ENCODE results near the gene NPC1L1. TPM values are rescaled to one million over a fixed set of nuclear protein-coding genes. Genes with fewer than 3 reads are reported as not detected.
"Not testable (repeated sequence)": the region's sequence is repeated elsewhere in the genome, so short reads cannot be mapped to it uniquely, and the experiment has no call there.

Gene NPC1L1
- total RNA-seq, 1 donor from 2014 or later = 0.10 TPM

DNA sequence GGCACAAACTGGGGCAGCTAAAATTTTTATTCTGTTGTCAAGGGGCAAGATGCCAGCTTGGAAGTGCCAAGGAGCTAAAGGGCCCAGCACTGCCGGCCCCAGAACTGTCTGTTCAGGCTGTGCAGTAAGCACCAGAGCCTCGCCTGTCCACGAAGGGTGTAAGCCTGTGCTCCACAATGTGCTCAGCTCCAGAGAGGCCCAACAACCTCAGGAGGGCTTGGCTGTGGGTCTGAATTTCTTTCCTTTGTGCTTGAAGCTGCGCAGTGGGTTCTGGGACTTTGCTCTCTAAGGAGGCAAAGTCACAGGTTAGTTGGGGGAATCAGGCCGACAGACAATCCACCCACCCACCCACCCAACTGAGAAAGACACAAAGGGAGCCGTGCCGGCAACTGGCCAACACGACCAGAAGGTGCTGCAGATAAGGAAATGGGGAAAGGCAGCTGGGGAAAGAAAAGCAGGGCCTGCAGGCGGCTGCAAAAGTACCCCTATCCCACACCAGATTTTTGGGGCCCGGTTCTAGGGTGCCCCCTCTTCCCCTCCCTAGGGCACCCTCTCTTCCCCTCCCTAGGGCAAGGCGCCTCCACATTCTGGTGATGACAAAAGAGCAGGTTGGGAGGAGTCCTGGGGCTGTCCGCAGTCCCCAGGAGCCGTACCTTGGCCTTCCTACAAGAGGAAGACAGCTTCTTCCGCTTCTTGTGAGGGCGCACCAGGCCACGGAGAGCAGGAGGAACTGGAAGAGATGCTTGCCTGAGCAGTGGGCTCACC lies 24.8 kb upstream of the NPC1L1 start:
- no peak for DNase-seq (ENCODE audit: low spot score)

GRCh38 chr7:44565097-44565794 lies 24.1 kb upstream of the NPC1L1 start:
- DNase-seq (ENCODE audit: low spot score) = peak; percentile 74

DNA sequence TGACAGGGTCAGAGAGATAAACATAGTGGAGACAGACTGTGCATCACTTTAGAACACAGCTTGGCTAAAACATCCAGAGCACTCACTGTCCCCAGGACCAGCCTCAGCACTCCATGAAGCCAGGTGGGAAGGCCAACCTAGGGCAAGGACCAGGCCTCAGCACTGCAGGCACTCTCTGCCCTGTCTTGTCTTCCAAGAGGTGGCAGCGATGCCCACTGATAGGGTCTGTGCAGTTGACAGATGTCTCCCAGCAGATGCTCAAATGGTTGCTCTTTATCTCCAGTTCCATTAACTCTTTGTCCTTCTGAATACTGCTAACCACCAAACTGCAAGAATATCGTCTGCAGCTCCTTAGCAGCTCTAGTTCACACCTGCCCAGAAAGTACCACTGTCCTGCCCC lies 23.5 kb upstream of the NPC1L1 start:
- DNase-seq (ENCODE audit: low spot score) = no peak

- no peak for DNase-seq (ENCODE audit: low spot score)
Measured at GRCh38 chr7:44563171-44563679, 22.1 kb upstream of the NPC1L1 start.

GRCh38 chr7:44562622-44562962 lies 21.5 kb upstream of the NPC1L1 start:
- DNase-seq (ENCODE audit: low spot score) = not testable (repeated sequence)

- DNase-seq (ENCODE audit: low spot score) = no peak
Measured at GRCh38 chr7:44561962-44562621, 21.0 kb upstream of the NPC1L1 start.

DNA sequence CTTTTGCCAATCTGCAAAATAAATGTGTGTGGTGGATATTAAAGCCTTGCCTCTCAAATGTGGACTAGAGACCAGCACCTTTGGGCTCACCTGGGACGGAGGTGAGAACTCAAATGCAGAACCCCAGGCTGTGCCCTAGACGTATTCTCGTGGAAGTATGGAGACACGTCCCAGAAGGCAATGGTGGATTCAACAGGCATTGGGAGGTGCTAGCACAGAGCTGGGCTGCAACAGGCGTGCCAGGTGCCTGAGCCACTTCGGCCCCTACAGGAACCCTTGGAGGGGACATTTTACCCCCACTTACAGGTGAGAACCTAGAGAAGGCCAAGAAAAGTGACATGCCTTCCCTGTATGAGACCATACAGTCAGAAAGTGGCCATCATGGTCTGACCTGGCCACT lies 20.4 kb upstream of the NPC1L1 start:
- DNase-seq (ENCODE audit: low spot score) = no peak

DNA sequence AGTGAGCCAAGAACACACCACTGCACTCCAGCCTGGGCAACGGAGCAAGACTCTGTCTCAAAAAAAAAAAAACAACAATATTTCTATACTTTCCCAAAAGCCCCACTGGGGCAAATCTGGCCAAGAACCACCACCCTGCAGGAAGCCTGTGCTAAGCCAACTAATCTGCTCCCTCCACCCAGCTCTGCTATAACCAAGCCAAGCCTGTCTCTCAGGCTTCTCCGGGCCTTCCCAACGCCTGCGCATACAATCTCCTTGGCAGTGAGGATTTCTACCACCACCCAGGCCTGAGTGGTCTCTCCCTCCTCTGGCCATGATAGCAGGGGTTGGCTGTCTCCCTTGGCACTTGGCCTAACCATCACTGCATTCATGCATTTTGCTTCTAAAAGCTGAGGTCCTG lies 18.4 kb upstream of the NPC1L1 start:
- no peak for DNase-seq (ENCODE audit: low spot score)

DNA sequence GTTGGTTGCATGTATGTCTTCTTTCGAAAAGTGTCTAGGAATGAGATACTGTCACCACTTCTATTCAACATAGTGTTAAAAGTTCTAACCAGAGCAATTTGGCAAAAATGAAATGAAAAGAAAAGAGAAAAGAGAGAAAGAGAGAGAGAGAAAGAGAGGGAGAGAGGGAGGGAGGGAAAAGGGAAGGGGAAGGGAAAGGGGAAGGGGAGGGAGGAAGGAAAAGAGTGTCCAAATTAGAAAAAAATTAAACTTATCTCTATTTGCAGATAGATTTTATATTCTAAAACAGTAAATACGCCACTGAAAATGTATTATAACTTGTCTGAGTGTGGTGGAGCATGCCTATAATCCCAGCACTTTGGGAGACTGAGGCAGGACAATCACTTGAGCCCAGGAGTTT lies 16.4 kb upstream of the NPC1L1 start:
- no peak for DNase-seq (ENCODE audit: low spot score)

DNA sequence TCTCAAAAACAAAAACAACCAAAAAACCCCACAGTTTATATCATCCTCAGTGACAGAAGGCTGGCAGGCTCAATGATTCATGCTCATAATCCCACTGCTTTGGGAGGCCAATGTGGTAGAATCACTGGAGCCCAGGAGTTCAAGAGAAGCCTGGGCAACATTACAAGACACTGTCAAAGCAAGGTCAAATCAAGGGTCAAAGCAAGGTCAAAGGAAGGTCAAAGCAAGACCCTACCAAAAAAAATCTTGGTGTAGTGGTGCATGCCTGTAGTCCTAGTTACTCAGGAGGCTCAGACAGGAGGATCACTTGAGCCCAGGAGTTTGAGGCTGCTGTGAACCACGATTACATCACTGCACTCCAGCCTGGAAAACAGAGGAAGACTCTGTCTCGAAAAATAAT lies 14.2 kb upstream of the NPC1L1 start:
- DNase-seq (ENCODE audit: low spot score) = no peak

DNA sequence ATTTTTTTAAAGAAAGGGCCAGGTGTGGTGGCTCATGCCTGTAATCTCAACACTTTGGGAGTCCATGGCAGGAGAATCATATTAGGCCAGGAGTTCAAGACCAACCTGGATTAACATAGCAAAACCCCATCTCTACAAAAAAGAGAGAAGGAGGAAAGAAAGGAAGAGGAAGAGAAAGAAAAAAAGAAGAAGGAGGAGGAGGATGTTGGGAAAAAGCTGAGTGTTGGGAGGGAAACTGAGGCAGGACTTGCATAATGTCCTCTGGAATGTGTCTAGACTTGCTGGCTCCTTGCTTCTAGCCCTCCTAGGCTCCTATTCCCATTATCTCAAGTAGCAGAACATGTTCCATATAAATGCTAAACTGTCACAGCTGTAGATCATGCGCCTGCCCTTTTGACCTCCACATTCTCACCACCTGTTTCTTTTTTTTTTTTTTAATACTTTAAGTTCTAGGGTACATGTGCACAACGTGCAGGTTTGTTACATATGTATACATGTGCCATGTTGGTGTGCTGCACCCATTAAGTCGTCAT lies 11.4 kb upstream of the NPC1L1 start:
- not testable (repeated sequence) for DNase-seq (ENCODE audit: low spot score)

- no peak for DNase-seq (ENCODE audit: low spot score)
Measured at GRCh38 chr7:44549457-44549856, 8.3 kb upstream of the NPC1L1 start.

- DNase-seq (ENCODE audit: low spot score) = no peak
Measured at GRCh38 chr7:44548893-44549292, 7.8 kb upstream of the NPC1L1 start.

- DNase-seq (ENCODE audit: low spot score) = no peak
Measured at GRCh38 chr7:44547536-44548231, 6.6 kb upstream of the NPC1L1 start.

DNA sequence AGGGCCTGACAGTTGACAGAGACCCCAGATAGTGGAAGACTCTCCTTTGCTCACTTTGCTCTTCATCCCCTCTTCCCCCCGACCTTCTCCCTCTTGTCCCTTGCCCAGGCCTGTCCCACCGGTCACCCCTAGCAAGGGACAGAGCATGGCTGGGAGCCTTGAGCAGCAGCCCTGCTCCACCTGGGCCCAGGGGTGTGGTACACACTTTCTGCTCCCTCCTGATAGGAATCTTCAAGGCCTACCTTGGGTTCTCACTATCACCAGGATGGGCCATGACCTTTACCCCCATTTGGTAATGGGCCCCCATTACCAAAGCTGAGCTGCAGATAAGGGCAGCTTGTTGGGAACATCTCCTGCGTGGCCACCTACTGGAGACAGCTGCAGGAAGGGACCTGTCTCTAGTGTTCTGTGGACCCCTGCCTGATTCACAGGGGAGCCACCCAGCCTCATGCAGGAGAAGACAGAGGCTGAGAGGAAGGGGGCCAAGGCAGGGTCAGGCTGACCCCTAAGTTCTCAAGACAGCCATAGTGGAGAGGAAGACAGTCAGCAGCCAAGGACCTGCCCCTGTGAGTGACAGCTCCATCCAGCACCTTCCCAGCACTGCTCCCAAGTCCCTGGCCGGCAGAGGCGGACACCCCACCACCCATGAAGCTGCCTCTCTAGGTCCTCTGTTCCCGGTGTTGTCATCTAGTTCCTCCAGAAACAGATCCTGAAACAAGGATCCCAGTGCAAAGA lies 913 bp upstream of the NPC1L1 start:
- DNase-seq (ENCODE audit: low spot score) = no peak

- DNase-seq (ENCODE audit: low spot score) = no peak
Measured at GRCh38 chr7:44540592-44541027, 520 bp downstream of the NPC1L1 start.

DNA sequence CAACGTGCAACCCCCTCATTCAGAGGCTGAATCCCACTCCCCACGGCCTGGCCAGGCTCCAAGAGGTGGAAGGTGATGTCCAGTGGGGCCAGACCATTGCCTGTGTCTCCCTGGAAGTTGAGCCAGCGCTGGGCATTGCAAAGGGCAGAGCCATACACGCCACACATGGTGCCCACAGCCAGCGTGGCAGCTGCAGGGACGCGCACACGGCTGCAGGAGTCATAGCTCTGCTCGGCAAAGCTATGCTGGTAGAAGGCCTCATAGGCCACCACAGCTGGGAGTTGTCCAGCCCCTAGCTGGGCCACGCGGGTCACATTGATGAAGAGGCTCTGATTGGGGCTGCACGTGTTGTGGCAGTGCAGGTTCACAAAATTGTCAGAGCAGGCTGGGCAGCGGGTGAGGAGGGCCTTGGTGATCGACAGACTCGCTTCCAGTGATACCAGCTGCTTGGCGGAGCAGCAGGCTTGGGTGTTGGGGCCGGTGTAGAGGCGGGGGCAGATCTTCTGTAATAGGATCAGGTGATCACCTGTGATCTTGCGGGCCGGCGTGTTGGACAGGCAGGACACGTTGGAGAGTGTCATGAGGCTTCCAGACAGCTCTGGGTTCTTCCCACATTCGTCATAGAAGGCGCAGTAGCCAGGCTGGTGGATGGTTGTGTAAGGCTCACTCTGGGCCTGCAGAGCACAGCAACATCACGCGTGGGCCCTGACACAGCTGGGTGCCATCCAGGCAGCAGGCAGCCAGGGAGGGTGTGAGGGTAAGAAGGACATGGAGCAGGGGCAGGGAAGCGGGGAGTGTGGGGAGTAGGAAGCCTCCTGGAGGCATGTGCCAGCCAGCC lies 1.2 kb downstream of the NPC1L1 start:
- DNase-seq (ENCODE audit: low spot score) = no peak

- DNase-seq (ENCODE audit: low spot score) = no peak
Measured at GRCh38 chr7:44538798-44539668, 2.1 kb downstream of the NPC1L1 start.

- DNase-seq (ENCODE audit: low spot score) = no peak
Measured at GRCh38 chr7:44538093-44538797, 2.9 kb downstream of the NPC1L1 start.
